UCSD-AML1 (cell line): Measurements from ENCODE around the gene MACF1.

ENCODE experiments used
- DNase-seq: peaks from one replicate; lab custom pipeline; 2025; ENCODE audit not compliant: unreplicated experiment; lab: John Stamatoyannopoulos, UW

Gene MACF1

GRCh38 chr1:39348278-39348677 is 143.8 kb downstream of the MACF1 start:
- DNase-seq, result no peak

- no peak for DNase-seq
Observed at GRCh38 chr1:39352881-39353280, 148.4 kb downstream of the MACF1 start.

GRCh38 chr1:39354572-39354971 is 150.1 kb downstream of the MACF1 start:
- DNase-seq, result no peak

GRCh38 chr1:39358491-39358890 is 154.0 kb downstream of the MACF1 start:
- no peak for DNase-seq

- no peak for DNase-seq
Observed at GRCh38 chr1:39359028-39359570, 154.6 kb downstream of the MACF1 start.

GRCh38 chr1:39360731-39361130 is 156.2 kb downstream of the MACF1 start:
- no peak for DNase-seq

- DNase-seq, result no peak
Observed at GRCh38 chr1:39361446-39361845, 157.0 kb downstream of the MACF1 start.

GRCh38 chr1:39363267-39363666 is 158.8 kb downstream of the MACF1 start:
- no peak for DNase-seq

- no peak for DNase-seq
Observed at GRCh38 chr1:39368045-39368444, 163.6 kb downstream of the MACF1 start.

GRCh38 chr1:39369565-39369964 is 165.1 kb downstream of the MACF1 start:
- no peak for DNase-seq

GRCh38 chr1:39370602-39371001 is 166.1 kb downstream of the MACF1 start:
- no peak for DNase-seq

- no peak for DNase-seq
Observed at GRCh38 chr1:39372105-39372504, 167.6 kb downstream of the MACF1 start.

- no peak for DNase-seq
Observed at GRCh38 chr1:39376656-39377055, 172.2 kb downstream of the MACF1 start.

- DNase-seq, result no peak
Observed at GRCh38 chr1:39378377-39378776, 173.9 kb downstream of the MACF1 start.

GRCh38 chr1:39379187-39379586 is 174.7 kb downstream of the MACF1 start:
- no peak for DNase-seq

GRCh38 chr1:39380036-39380435 is 175.5 kb downstream of the MACF1 start:
- DNase-seq, result no peak

- DNase-seq, result no peak
Observed at GRCh38 chr1:39381839-39382238, 177.3 kb downstream of the MACF1 start.

GRCh38 chr1:39384305-39384704 is 179.8 kb downstream of the MACF1 start:
- no peak for DNase-seq

- DNase-seq, result no peak
Observed at GRCh38 chr1:39385067-39385988, 180.8 kb downstream of the MACF1 start.

- no peak for DNase-seq
Observed at GRCh38 chr1:39386997-39387396, 182.5 kb downstream of the MACF1 start.

- DNase-seq, result no peak
Observed at GRCh38 chr1:39387452-39387851, 183.0 kb downstream of the MACF1 start.
